ENCODE data around the gene SEZ6L.

The SEZ6L gene

DNA sequence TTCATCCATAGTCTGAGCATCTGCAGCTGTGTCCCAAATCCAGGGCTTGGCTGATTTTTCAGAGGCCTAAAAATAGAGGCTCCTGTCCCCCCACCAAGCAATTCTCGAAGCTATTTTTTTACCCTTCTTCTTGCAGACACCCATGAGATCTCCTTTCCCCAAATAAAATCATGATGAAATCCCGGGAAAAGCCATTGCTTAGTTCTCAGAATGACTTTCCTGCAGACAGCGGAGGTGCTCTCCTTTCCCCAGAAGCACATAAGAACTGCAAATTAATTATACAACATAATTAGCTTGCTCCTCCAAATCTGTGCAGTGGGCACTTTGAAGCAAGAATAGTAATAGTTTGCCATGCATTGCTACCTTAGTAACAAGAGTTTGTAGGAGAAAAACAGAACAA is 176.2 kb downstream of the SEZ6L start:
- no peak for FAIRE-seq

DNA sequence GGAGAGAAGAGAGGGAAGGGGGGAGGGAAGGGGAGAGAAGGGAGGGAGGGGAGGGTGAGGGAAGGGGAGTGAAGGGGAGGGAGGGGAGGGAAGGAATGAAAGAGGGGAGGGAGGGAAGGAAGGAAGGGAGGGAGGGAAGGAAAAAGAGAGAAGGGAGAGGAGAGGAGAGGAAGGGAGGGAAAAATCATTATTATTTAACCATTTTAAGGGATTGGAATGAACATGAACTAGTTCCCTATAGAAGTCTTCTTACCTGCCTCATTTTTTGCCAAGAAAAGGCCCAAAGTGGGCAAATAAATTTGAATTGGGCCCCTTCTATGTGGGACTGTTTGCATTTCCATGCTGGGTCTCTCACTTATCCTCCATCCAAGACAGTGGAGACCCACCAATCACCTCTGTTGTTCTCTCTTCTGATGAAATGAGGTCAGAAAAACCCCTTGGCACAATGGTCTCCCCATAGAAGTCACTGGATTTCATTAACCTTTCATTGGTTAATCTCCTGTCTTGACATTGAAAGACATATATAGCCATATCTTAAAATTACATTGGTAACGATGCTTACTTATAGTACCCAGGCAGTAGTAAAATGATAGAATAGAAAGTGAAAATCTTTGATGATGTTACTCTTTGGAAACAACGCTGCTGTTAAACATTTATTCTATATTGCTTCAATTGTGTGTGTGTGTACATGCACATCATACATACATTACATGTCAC is 179.7 kb downstream of the SEZ6L start:
- FAIRE-seq = no peak

DNA sequence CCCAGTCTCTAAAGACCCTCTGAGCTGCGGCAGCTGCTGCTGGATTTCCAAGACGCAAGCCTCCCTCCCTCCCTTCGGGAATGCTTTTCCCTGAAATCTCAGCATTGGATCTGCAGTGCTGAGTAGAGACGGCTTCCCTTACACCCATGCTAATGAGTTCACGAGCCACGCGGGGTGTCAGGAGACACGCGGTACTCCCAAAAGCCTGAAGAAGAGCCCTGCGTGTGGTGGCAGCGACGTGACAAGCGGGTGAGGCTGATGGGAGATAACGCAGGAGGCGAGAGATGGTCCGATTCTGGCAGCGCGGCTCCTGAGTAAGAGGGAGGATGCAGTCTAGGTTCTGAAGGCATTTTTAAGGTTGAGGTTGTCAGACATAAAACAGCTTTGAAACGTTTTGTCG is 185.4 kb downstream of the SEZ6L start:
- FAIRE-seq = no peak

DNA sequence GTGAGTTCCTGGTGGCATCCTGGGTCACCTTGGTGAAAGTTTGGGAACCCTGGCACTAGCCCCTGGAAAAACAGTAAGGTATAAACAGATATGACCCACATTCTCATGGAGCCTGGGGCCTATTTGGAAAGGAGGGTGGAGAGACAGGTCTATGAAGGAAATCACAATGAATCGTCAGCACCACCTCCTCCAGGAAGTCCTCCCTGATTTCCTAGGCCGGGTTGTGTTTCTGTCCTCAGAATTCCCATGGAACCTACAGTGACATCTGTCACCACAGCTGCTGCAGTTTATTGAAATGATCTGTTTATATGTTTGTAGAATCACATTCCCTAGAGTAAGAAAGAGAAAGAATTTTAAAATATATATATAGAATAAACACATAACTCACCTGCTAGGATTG is 188.0 kb downstream of the SEZ6L start:
- no peak for FAIRE-seq

DNA sequence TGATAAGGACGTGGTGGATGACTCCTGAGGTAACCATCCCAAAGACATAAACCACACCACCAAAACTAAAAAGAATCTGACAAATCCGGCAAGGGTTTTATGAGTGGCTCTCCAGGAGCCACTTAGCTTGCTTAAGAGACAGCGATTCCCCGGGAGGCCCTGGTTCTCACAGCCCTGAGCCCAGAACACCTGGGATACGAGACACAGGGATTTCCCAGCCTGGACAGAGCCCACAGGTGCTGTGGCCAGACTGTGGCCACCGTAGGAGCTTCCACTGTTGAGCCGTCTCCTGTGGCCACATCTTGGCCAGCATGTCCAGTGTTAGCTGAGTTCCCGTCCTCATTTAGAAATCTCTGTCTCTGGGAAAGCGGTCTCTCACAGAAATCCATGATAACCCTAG is 188.6 kb downstream of the SEZ6L start:
- FAIRE-seq = no peak

DNA sequence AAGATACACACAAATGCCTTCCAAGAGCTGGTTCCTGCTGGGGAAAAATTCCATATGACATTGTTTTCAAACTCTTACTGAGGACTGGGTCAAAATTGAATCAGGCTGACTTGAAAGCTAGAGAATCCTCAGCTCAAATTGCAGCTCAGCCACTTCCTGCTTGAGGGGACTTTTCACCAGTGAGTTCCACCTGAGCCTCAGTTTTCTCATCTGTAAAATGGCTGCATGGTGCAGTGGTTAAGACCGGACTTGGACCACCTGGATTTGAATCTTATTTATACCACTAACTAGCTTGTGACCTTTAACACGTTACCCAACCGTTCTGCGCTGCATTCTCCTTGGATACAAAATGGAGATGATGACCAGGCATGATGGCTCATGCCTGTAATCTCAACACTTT is 189.9 kb downstream of the SEZ6L start:
- no peak for FAIRE-seq

DNA sequence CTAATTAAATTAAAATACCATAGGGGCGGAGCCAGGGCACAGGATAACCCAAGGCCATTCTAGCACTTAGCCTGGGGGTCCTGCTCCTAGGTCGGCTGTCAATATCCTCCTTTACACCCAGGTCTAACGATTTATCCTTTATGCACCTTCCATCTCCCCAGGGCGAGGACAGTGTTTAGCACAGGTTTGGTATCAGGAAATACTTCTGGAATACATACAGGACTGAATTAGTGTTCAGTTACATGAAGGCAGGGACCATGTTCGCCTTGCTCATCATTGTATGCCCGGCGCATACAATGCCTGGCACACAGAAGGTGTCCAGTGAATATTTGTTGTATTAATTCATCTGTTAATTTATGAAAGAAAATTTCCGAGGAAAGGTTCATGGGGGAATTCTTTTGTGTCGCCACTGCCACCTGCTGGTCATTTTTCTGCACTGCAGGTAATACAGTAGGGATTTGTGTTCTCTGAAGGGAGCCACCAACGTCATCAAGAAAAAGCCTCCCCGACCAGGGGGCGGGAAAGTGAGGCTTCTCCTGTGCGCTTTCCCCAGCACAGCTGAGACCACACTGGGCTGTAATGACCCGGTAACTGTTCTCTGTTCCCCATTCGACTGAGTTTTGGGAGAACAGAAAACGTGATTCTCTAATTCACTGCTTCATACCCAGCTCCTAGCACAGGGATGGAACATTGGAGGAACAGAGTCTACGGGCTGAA is 191.1 kb downstream of the SEZ6L start:
- FAIRE-seq = no peak

DNA sequence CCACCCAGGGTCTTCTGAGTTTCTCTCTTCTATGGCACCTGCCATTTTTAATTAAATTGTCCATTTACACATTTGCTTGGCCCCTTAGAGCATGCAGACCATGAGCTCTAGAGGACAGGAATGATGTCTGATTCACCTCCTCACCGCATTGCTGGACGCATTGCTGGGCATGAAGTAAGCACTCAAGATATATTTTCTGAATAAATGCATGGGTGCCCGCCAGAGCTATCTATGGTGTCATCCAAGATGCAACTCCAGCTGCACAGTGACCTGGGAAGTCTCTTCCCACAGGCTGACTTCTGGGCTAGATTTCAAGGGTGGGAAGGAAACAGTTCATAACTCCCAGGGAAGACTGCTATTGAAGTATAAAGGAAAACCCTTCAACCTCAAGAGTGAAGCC is 193.2 kb downstream of the SEZ6L start:
- FAIRE-seq = no peak

DNA sequence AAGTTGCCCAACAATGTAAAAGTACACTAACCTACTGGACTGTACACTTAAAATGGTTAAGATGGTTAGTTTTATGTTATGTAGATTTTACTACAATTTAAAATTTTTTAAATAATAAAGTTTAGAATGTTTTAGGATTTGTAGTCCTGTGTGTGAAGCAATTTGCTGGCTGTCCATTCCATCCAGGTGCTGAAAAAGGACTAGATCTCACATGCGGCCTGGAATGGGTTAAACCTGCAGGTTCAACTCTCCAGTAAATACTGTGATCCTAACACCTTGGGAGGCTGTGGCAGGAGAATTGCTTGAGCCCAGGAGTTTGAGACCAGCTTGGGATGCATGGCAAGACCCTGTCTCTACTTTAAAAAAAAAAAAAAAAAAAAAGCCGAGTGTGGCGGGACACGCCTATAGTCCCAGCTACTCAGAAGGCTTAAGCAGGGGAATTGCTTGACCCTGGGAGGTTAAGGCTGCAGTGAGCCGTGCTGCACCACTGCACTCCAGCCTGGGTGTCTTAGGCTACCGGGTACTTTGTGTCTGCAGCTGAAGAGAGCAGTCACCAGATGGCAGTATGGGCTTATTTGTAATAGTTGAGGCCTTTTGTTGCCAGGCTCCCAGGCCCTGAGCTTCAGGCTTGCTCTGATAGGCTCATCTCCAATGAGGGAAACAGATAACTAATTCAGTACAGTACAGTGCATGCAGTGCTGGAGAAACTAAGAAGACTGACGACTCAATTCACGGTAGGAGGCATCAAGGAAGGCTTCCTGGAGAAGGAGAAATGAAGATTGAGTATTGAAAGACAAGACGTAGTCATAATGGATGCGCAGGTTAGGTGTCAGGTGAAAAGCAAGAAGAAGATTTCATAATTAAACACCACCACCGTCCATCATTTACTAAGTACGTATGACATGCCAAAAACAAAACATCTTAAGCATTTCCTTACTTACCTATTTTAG is 195.1 kb downstream of the SEZ6L start:
- FAIRE-seq = no peak

DNA sequence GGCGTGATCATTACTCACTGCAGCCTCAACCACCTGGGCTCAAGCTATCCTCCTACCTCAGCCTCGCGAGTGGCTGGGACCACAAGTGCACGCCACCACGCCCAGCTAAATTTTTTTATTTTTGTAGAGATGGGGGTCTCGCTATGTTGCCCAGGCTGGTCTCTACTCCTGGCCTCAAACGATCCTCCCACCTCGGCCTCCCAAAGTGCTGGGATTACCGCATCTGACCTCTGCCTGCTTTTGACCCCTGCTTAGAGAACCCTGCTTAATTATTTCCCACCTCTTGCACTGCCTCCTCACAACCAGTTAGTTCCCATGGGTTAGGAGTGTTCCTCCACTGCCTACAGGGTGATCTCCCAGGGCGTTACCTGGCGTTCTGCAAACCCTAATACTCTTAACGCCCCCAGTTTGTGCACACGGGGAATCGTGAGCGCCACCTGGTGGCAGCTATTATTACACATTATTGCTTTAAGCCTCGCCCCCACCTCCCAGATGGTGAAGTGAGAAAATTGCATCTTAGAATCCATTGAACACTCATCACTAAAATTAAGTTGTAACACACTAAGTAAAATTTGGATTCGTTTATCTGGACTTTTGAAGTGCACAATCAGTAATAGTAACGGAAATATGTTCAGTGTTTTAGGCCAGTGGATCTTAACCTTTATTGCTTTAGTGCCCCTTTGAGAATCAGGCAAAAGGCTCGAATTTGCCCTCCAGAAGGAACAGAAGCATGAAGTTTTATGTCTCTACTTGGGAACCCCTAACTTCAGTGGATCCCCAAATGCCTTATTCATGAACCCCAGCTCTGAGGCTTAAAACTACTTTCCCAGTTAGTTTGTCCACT is 198.4 kb downstream of the SEZ6L start:
- FAIRE-seq = no peak

DNA sequence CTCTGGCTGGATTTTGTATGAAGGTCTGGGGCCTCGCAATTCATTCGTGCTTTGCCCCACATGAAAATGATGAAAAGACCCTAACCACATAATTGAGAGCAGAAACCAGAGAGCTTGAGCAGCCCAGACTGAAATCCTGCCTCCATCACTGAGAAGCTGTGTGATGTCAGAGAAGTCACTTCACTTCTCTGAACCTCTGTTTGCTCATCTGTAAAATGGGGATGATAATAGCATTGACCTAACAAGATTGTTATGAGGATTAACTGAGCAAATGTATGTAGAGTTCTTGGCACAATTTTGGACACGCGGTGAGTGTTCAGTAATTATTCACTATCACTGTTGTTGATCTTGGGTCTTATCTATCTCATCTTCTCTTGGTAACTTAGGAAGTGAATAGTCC is 203.6 kb downstream of the SEZ6L start:
- FAIRE-seq = no peak

DNA sequence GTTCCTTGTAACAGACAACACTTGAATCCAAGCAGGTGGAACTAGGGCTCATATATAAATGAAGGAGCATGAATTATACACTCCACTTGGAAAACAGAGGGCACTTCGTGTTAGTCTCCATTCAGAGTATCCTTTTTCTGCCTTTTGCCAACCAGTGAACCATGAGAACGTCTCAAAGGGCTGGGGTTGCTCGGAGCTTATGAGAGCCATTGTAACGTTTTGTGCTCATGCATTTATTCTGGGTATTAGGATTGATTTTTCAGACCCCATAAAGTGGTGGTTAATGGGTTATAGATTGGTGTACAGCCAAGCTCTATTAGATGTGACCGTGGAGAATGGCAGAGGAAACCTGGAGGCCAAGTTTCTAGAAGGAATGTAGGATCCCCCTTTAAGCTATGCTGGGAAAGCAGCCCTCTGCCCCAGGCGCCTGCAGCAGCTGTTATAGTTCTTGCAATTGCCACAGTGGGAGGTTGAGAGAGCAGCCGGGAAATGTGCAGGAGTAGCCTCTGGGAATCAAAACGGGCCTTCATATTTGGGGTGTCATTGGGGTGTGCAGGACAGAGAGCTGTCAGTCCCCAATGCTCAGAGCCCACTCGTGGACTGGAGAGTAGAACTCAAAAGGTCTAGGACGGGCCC is 205.2 kb downstream of the SEZ6L start:
- FAIRE-seq = no peak

DNA sequence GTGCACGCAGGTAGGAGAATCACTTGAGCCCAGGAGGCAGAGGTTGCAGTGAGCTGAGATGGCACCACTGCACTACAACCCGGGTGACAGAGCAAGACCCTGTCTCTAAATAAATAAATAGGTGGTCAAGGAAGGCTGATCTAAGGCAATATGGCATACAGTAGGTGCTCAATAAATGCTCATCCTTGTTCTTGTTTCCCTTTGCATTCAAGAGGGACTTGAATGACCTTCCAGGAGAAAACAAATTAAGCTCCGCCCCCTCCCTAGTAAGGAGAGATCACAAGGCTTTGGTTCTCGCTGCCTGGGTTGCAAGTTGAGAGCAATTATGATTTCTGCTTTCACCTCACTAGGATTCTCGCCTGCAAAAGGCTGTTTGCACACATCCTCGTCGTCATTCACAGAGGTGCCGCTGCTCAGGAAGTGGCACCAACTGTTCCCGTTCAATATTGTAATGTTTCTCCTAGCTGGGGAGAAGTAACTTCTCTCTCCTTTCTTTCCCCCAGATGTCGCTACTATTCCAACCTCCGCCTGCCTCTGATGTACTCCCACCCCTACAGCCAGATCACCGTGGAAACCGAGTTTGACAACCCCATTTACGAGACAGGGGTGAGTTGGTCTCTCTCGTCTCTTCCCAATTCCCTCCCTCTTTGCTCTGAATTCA is 208.0 kb downstream of the SEZ6L start:
- no peak for FAIRE-seq

DNA sequence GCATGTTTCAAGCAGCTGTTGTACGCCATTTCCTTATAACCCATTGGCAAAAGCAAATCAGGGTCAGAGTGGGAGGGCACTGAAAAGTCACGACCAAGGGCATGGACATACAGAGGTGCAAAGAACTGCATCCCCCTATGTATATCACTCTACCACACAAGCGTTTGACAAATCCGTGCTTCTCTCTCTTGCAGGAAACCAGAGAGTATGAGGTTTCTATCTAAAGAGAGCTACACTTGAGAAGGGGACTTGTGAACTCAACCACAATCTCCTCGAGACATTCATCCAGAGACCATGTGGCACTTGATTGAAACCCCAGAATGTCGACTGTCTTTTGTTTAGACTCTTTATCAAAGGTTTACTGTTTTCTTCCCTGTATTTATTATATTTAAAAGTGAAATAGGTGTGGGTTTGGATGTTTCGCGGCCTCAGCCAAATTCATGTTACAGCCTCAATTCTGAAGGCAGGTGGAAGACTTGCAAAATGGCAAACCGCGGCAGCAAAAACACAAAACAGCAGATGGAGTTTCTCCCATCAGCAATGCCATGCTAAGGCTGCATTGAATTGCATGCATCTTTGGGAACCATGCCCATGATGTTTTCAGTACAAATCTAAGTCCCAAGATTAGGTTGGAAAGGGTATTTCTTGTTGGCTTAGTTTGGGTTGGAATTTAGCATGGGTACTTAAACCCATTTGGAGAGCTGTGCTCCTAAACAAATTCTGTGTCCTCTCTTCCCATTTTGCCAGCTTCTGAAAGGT is 211.0 kb downstream of the SEZ6L start:
- no peak for FAIRE-seq

DNA sequence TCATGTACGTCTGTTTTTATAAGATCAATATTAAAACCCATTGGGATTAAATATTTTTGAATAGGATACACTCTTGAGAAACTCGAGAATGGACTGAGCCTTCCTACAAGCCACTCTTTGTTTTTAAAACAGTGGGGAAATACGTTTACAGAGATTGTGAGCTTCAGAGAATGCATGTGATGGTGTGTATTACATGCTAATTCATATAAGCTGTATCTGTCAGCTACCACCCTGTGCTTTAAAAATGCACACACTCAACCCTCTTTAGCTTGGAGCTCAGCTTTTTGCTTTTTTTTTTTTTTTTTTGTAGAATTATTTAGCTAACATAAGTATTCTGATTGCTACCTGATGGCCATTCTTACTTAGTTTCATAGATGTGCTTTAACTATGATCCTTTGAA is 213.5 kb downstream of the SEZ6L start:
- FAIRE-seq = no peak

DNA sequence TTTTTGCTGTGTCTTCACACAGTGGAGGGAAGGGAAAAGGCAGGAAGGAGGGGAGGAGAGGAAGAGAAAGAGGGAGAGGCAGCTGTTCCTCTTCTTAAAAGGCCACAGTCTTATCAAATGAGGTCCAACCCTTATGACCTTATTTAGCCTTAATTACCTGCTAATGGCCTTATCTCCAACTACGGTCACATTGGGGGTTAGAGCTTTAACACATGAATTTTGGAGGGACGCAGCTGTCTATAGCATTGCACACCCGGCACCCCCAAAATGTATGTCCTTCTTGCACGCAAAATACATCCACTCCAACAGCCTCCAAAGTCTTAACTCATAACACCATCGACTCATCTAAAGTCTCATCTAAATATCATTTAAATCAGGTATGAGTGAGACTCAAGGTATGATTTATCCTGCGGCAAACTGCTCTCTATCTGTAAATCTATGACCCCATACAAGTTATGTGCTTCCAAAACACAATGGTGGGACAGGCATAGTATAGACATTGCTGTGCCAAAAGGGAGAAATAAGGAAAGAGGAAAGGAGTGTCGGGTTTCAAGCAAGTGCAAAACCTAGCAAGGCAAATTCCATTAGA is 214.8 kb downstream of the SEZ6L start:
- no peak for FAIRE-seq

DNA sequence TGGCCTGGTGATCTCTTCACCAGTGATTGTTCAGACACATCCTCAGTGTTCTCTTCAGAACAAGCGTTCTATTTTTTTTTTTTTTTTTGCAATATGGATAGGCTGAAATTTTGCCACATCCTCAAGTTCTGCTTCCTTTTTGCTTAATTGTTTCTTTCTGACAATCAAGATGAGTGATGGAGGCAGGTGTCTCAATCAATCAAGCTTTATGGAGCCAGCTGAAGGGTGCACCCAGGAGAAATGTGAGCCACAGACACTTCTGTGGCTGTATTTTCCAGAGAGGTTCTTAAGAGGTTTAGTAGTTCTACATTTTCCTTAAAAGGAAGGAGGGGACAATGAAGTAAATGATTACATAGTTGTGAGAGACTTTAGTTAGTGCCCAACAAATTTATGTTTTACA is 215.9 kb downstream of the SEZ6L start:
- FAIRE-seq = no peak

DNA sequence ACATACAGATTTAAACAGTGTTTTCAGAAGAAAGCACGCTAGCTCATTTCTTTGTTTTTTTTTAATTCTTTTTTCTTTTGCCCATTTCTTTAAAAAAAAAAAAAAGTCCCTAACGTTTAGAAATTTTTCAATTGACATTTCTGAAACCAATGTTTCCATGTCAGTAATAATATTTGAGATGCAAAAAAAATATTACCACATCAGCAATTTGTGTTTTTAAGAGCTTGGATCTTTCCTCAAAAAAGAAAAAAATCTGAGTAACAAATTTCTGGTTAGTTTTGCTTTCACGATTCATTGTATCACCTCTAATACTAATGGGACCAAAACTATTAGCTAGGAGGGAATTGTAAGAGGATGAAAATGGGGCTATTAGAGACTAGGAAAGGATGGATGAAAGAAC is 219.9 kb downstream of the SEZ6L start:
- FAIRE-seq = no peak

DNA sequence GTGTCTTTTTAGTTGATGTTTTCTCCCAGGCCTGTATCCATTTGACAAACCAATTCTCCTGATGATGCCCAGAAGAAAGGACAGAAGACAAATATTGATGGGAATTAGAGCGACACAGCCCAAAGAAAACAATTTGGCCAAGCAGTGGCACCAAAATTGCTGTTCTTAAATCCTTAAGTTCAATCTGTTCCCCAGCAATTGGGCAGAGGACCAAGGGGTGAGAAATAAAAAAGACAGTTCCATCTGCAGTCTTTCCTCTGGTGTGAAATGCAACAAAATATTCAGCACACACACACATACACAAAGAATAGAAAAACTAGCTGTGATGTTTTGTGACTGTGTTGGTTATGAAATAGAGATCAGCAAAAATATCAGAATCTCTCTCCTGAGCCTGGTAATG is 221.8 kb downstream of the SEZ6L start:
- no peak for FAIRE-seq

DNA sequence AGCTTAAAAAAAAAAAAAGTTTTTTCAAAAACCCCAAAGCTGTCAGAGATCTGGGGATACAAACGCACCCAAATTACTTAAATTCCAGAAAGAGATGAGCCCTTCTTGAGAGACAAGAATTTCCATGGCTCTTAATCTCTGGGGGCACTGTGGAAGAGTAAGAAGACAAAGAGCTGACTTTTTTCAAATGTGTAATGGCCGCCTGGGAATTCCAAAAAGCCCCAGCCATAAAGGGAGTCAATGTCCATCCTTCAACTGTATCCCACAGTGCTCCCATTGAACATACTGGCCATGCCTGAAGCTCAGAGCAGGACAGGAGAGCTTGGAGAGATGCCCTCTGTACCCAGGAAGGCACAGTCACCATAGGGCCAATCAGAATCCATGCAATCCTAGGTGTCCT is 222.4 kb downstream of the SEZ6L start:
- no peak for FAIRE-seq

All from TTC549 (cell line).